ENCODE results near the gene CASKIN2. TPM values are rescaled to one million over a fixed set of nuclear protein-coding genes. Genes with fewer than 3 reads are reported as not detected.

CASKIN2 gene
- total RNA-seq, 1 donor from 2014 or later = 3.9 TPM

DNA sequence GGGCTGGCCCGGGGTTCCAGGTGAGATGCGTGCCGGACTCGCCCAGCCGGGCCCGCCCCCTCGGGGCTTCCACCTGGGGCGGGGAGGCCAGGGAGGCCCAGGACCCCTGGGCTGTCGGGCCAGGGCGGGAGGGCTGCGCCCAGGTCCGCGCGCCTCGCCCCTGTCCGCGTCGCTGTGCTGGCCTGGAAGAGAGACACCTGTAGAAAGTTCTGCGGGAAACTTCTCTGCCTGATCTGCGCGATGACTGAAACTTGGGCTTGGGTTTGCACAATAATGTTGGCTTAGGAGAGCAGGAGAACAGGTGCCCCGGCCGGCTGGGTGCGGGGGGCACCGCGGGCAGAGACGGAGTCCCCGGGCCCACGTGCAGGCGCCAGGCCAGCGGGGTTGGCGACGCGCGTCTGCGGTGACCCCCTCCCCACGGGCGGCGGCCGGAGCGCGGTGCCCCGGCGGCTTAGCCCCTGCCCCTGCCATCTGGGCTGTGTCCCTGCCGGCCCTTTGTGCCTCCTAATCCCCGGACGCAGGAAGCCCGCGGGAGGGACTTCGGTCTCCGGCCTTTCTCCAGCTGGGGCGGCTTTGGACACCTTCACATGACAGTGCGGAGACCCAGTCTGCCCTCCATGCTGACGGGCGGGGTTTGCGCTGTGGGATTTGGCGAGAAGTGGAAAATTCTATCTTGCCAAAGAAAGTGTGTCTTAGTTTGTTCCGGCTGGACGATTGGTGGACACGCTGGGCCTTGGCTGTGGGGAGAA, 10.6 kb upstream of the CASKIN2 start:
- FAIRE-seq (no peak), DNase-seq (ENCODE audit: low read depth) (no peak)
- TF ChIP-seq, protein P1, sequence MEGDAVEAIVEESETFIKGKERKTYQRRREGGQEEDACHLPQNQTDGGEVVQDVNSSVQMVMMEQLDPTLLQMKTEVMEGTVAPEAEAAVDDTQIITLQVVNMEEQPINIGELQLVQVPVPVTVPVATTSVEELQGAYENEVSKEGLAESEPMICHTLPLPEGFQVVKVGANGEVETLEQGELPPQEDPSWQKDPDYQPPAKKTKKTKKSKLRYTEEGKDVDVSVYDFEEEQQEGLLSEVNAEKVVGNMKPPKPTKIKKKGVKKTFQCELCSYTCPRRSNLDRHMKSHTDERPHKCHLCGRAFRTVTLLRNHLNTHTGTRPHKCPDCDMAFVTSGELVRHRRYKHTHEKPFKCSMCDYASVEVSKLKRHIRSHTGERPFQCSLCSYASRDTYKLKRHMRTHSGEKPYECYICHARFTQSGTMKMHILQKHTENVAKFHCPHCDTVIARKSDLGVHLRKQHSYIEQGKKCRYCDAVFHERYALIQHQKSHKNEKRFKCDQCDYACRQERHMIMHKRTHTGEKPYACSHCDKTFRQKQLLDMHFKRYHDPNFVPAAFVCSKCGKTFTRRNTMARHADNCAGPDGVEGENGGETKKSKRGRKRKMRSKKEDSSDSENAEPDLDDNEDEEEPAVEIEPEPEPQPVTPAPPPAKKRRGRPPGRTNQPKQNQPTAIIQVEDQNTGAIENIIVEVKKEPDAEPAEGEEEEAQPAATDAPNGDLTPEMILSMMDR (IDR thresholded peaks at IDR 0.05; ENCODE audit: insufficient read depth, low read length, severe bottlenecking) = no peak
- H3K27me3 ChIP-seq (ENCODE audit: control insufficient read depth, insufficient read depth, low read length) = no peaks in the 10 kb centered on the region
- peak overlapping the region; percentile 68 for H3K4me3 ChIP-seq (ENCODE audit: low read depth, low read length)
- H3K36me3 ChIP-seq (ENCODE audit: control insufficient read depth, insufficient read depth, low read length) = peaks cover 3% of the 10 kb centered on the region

DNA sequence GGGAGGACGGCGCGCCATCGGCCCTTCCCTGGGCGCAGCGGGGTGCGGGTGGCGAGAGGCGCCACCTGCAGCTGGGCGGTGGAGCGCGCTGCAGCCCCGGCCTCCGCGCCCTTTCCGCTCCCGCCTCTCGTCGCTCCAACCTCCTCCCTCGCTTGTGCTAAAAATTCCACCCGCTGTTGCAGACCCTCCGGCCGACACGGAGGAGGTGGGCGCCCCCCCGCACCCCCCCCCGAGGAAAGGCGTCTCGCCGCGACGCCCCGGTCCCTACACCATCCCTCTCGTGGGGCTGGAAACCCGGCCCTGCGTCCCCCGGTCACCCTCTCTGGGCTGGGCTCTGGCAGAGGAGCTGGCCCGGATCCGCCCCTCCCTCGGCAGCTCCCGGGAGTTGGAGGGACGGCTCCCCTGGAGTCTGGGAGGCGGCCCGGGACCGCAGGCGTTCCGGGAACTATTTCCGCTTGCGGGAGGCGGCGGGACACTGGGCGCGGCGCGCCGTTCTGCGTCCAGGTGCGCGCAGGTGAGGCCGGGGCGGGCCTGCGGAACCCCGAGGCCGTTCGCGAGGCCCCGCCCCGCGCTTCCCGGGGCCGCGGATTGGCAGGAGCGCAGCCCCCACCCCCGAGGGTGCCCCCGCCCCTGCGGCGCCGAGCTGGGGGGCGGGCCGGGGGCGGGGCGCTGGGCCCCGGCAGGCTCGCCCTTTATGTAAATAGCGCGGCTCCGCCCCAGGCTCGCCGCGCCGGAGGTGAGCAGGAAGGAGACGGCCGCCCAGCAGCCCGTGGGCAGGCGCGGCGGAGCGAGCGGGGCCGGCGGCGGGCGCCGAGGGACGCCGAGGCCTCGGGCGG, 9.9 kb upstream of the CASKIN2 start, which contains the start of gene LLGL2:
LLGL2 (plus strand) TSS at position 728 of the 836 bp plus-strand sequence. CDS start 17,730 bp downstream, outside the sequence.
- Histone ChIP-seq H3K36me3 (ENCODE audit: control insufficient read depth, insufficient read depth, low read length) (peaks cover 3% of the 10 kb centered on the region), H3K4me3 (ENCODE audit: low read depth, low read length) (peak within 1 kb of the TSS; percentile 80), H3K27me3 (ENCODE audit: control insufficient read depth, insufficient read depth, low read length) (no peaks in the 10 kb centered on the region)
- FAIRE-seq (no peak), DNase-seq (ENCODE audit: low read depth) (peak; percentile 73)
- TF ChIP-seq, protein P1 (IDR thresholded peaks at IDR 0.05; ENCODE audit: insufficient read depth, low read length, severe bottlenecking) = peak; percentile 76

DNA sequence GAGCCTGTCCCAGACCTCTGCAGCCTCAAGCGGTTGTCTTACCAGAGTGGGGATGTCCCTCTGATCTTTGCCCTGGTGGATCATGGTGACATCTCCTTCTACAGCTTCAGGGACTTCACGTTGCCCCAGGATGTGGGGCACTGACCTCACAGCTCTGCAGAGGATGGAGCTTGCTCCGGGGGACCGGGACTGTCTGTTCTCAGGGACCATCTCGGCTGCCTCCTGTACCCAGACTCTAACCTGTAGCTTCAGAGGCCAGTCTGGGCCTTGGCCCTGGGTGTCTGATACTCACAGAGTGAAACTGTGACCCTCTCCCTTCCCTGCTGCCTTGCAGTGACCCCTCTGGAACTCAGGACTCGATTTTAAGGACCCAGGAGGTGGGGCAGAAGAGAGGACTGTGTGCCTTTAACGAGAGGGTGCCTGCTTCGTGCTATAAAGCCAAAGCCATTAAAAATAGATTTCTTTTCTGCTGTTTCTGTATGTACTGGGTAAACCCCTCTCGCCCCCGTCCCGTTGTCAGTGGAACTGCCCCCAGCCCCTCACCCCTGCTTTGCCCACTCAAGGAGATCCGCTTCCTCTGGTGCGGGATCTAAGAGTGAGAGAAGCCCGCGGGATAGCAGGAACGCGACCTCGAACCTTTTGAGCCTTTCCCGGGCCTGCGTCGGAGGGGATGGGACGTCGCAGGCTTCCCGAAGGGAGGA, 9.1 kb upstream of the CASKIN2 start:
- Histone ChIP-seq H3K4me3 (ENCODE audit: low read depth, low read length) (peak overlapping the region; percentile 80), H3K27me3 (ENCODE audit: control insufficient read depth, insufficient read depth, low read length) (no peaks in the 10 kb centered on the region), H3K36me3 (ENCODE audit: control insufficient read depth, insufficient read depth, low read length) (peaks cover 5% of the 10 kb centered on the region)
- TF ChIP-seq, protein P1 (IDR thresholded peaks at IDR 0.05; ENCODE audit: insufficient read depth, low read length, severe bottlenecking) = no peak
- FAIRE-seq (no peak), DNase-seq (ENCODE audit: low read depth) (no peak)

DNA sequence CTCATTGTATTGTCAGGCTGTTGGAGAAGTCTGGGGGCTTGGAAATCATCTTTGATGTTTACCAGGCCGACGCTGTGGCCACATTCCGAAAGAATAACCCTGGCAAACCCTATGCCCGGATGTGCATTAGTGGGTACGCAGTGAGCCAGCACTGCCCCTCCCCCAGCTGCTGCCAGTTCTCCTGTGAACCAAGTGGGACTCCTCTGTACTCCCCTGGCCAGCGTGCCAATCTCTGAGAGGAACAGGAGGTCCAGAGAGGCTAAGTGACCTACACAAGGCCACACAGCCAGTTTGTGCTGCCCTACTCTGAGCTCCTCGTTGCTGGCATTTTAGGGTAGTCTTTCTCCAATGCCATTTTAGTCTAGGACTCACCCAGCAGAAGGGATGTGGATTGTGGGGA, 8.3 kb upstream of the CASKIN2 start:
- no peaks in the 10 kb centered on the region for H3K27me3 ChIP-seq (ENCODE audit: control insufficient read depth, insufficient read depth, low read length)

More for the DNA sequence above, 8.3 kb upstream of the CASKIN2 start:
- TF ChIP-seq, protein P1 (IDR thresholded peaks at IDR 0.05; ENCODE audit: insufficient read depth, low read length, severe bottlenecking) = no peak
- peaks cover 6% of the 10 kb centered on the region for H3K36me3 ChIP-seq (ENCODE audit: control insufficient read depth, insufficient read depth, low read length)
- no peak overlapping the region for H3K4me3 ChIP-seq (ENCODE audit: low read depth, low read length)
- FAIRE-seq = no peak
- no peak for DNase-seq (ENCODE audit: low read depth)
